ENCODE results near the gene ZNF423. TPM values are rescaled to one million over a fixed set of nuclear protein-coding genes. Genes with fewer than 3 reads are reported as not detected.

ZNF423 gene
- total and polyA plus RNA-seq, 9 of the 15 experiments (the other 6 are each of a cell fraction or from before 2014, with no cell fraction given), result not detected

GRCh38 chr16:49788572-49788971 lies 67.3 kb downstream of the ZNF423 start:
- H3K79me2 ChIP-seq (ENCODE audit: control insufficient read depth, insufficient read depth, low read length), result no peaks in the 10 kb centered on the region
- no peaks in the 10 kb centered on the region for H3K4me1 ChIP-seq (replicated peaks in 1 of 2; ENCODE audit: control insufficient read depth in 2 of 2, insufficient read depth in 2 of 2, low read length in 2 of 2)
- H3K4me3 ChIP-seq, result no peak overlapping the region
- WGBS (ENCODE audit: insufficient coverage, low coverage, missing lambda C conversion rate), result 0% methylated on average over 3 of the region's 3 CpGs
- no peak overlapping the region for H3K4me2 ChIP-seq (ENCODE audit: insufficient read depth, low read length)
- no peak for TF ChIP-seq ZNF280A (IDR thresholded peaks at IDR 0.05; ENCODE audit: low read depth, partially characterized antibody)
- no peak for TF ChIP-seq HDAC2 (IDR thresholded peaks at IDR 0.05)
- TF ChIP-seq KLF13 (tag; IDR thresholded peaks at IDR 0.05; ENCODE audit: borderline replicate concordance, low read depth), result no peak
- no peak for TF ChIP-seq ETV1 (tag; conservative IDR thresholded peaks at IDR 0.05; ENCODE audit: low read depth)
- TF ChIP-seq NCOA2 (IDR thresholded peaks at IDR 0.05; ENCODE audit: partially characterized antibody in 2 of 2), result no peak
- no peak for TF ChIP-seq TRIM24 (IDR thresholded peaks at IDR 0.05)
- TF ChIP-seq NCOR1 (IDR thresholded peaks at IDR 0.05), result no peak
- TF ChIP-seq GATAD2B (IDR thresholded peaks at IDR 0.05; ENCODE audit: borderline replicate concordance), result no peak
- TF ChIP-seq ZNF197 (CRISPR knock-in tag; IDR thresholded peaks at IDR 0.05; ENCODE audit: low read depth), result no peak
- no peak for TF ChIP-seq SMC3 (conservative IDR thresholded peaks at IDR 0.05; ENCODE audit: insufficient read depth, low read depth, low read length)
- no peak overlapping the region for H2AFZ ChIP-seq (ENCODE audit: low read depth, low read length)
- BruUV-seq (replicated peaks), result no TSS peak
- peaks cover 0 to 24% of the 10 kb centered on the region in 2 experiments; a peak in 1 of 5 replicates for H3K27me3 ChIP-seq (ENCODE audit: control insufficient read depth in 2 of 2, insufficient read depth in 2 of 2, low read length in 2 of 2)
- no peak overlapping the region for H3K9ac ChIP-seq (ENCODE audit: insufficient read depth in 1 of 2, low read depth in 2 of 2, low read length in 2 of 2)
- H3K36me3 ChIP-seq (ENCODE audit: control insufficient read depth, insufficient read depth, low read length), result no peaks in the 10 kb centered on the region
- ATAC-seq (no peak), FAIRE-seq (no peak), DNase-seq (ENCODE audit: extremely low read depth in 1 of 4, low spot score in 3 of 4) (no peak)
- peaks cover 3% of the 10 kb centered on the region; the same call in 1 of the 2 replicates for H4K20me1 ChIP-seq (replicated peaks; ENCODE audit: control insufficient read depth, insufficient read depth, low read length)
- in situ Hi-C loops (cut with MboI) (no loop called here), intact Hi-C loops (cut with micrococcal nuclease) (no loop called here)
- H3K9me3 ChIP-seq (replicated peaks; ENCODE audit: control insufficient read depth, insufficient read depth, low read depth, low read length), result no peaks in the 10 kb centered on the region
- no peak overlapping the region for H3K27ac ChIP-seq (ENCODE audit: extremely low read depth, low read depth, low read length)
- H3K9me1 ChIP-seq (ENCODE audit: control insufficient read depth, insufficient read depth, low read length), result no peaks in the 10 kb centered on the region
- ChIA-PET POLR2A (interaction anchor here (0.5 to 1.1 kb wide), 2 partner anchors 11 to 60 kb away, joined by 3 to 6 read pairs; no protein-coding TSS in a partner anchor), CTCF (ENCODE audit: low intra/inter-chr PET ratio) (no interaction called here)
